NOMO-1 (cell line): Measurements from ENCODE around the gene PRADC1.

Source experiments
- DNase-seq, 2 experiments: peaks; one replicate each; lab custom pipeline; 2025; ENCODE audit not compliant: unreplicated experiment in 2 of 2; lab: John Stamatoyannopoulos, UW

Gene PRADC1

GRCh38 chr2:73259276-73259675 is 26.2 kb upstream of the PRADC1 start:
- DNase-seq, result no peak

GRCh38 chr2:73258913-73259215 is 25.8 kb upstream of the PRADC1 start:
- no peak for DNase-seq

DNA sequence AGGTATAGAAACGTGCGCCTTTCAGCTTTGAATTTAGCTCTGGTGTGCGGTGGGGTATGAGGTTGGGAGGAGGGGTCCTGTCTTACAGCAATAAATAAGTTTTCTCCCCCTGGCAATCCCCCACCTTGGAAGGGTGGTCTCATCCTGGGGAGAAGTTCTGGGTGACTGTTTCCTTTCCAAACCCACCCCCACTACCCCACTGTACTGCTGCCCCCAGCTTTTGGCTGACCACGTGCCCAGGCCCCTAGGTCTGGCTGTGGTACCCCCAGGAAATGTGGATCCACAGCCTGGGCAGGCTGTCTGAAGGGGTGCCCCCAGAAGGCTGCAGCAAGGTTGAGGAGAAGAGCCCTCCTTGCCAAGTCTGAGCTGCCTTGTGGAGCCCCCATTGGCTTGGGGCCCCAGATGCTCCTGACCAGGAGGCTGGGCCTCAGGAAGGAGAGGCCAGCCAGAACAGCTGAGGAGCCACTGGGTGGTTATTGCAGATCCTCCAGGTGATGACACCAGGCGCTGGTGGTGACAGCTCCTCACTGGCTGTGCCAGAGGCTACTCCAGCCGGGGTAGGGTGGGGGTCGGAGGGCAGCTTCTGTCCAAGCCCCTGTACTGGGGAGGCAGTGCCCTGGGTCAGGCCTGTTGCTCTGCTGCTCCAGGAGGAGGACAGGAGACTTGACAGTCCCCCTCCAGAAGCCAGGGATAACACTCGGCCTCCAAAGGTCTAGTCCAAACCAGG is 25.3 kb upstream of the PRADC1 start:
- no peak for DNase-seq

DNA sequence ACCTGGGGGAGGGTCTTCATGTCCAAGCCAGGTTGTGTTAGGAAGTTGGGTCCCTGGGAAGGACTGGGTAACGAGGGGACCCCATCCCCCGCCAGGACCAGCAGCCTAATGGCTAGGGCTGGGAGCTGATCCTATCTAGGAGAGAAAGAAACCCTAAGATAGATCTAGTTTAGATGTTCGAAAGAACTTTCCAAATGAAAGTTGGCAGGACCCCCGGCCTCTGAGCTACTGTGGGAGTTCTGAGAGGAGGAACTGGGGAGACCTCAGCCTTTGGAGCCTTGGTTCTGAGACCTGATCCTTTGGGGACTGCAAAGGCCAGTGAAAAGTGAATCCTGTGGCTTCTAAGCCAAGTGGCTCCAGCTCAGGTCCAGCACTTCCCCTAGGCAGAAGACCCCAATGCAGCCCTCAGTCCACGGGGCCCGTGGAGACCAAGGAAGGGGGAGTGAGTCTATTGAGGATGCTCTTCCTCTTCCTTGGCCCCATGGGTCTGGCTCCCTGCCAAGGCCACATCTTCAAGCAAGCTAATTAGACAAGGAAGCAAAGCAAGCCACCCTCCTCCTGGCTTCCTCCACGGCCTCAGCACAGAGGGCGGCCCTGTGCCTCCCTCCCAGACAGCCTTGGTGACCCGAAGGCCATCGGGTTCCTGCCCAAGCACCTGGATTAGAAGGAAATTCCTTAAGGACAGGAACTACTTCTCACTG is 24.5 kb upstream of the PRADC1 start:
- peak in 1 of 2 experiments; percentile 1 for DNase-seq

DNA sequence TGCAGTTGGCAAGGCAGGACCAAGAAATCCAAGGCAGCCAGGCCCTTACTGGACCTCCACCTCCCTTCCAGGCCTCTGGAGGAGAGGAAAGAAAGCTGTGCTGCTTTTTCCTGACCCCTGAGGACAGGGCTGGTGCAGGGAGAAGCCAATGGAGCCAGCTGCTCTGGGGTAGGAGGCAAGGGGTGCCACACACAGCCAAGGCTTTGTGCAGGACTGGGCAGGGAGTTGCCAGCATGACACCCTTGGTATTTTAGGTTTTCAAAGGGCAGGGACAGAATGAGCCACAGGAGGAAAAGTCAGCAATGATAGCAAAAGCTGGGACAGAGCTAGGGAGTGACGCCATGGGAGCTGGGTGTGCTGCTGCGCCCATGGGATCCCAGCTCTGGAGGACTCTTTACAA is 24.0 kb upstream of the PRADC1 start:
- DNase-seq, result no peak

DNA sequence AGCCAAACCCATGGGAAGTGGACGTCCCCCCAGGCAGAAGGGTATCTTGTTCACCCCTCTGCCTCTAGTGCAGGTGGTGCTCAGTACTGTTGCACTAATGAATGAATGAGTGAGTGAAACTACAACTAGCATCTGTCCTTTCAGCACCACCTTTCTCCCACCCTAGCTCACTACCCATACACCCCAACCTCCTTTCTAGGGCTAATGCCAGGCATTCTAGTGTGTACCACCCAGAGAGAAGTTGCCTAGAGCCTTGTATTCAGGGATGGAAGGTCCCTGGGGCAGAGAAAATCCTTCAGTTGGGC is 23.5 kb upstream of the PRADC1 start:
- DNase-seq, result no peak

DNA sequence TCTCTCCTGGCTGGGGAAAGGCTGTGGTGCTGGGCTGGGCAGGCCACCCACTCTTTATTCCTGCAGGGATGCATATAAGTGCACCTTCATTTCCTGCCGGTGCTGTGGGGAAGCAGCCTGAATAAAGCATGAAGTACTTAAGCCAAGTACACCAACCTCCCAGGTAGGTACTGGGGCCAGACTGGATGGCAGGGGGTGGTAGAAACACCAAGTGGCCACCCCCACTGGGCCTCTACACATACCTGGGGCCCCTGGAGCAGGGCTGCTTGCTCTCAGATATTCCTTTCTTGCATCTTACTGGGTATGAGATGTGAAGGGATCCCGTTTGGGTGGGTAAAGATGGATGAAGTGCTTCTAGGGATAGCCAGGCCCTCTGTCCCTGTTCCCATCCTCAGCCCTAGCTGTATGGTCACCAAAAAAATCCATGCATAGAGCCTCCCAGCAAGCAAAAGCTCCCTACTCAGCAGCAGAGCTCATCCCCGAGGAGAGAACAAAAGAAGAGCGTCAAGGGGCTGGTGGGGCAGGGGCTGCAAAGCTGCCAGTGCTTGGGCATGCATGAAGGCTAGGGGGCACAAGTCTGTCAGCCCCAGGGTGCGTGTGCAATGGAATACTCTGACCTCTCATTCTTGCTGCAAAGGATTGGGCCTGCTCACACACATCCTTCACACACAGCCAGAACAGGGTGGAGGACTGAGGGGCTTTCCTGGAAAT is 23.0 kb upstream of the PRADC1 start:
- DNase-seq, result no peak

- DNase-seq, result no peak
Measured at GRCh38 chr2:73255007-73255644, 22.1 kb upstream of the PRADC1 start.

DNA sequence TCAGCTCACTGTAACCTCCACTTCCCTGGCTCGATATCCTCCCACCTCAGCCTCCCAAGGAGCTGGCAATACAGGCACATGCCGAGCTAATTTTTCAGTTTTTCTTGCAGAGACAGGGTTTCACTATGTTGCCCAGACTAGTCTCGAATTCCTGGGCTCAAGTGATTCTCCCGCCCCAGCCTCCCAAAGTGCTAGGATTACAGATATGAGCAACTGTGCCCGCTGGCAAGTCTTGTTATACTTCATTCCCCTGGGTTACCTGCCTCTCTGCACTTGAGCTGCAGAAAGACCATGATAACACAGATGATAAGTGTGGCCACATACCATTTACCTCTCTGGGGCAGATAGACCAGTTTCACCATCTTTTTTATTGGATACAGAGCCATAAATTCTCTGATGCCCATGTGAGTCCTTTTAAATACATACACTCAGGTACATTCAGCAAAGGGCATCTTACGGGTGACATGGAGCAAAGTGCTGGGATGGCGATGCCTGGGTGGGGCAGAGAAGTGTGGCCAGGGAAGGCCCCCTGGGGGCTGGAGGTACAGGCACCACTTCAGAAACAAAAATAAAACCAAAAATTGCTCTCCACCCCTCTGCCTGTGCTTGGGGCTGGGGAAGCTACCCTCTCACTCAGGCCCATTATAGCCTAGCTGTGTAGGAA is 21.4 kb upstream of the PRADC1 start:
- no peak for DNase-seq

- peak; percentile 34 to 67 for DNase-seq
Measured at GRCh38 chr2:73253901-73254300, 20.9 kb upstream of the PRADC1 start.

- DNase-seq, result no peak
Measured at GRCh38 chr2:73253400-73253799, 20.4 kb upstream of the PRADC1 start.

- DNase-seq, result no peak
Measured at GRCh38 chr2:73252238-73253027, 19.4 kb upstream of the PRADC1 start.

DNA sequence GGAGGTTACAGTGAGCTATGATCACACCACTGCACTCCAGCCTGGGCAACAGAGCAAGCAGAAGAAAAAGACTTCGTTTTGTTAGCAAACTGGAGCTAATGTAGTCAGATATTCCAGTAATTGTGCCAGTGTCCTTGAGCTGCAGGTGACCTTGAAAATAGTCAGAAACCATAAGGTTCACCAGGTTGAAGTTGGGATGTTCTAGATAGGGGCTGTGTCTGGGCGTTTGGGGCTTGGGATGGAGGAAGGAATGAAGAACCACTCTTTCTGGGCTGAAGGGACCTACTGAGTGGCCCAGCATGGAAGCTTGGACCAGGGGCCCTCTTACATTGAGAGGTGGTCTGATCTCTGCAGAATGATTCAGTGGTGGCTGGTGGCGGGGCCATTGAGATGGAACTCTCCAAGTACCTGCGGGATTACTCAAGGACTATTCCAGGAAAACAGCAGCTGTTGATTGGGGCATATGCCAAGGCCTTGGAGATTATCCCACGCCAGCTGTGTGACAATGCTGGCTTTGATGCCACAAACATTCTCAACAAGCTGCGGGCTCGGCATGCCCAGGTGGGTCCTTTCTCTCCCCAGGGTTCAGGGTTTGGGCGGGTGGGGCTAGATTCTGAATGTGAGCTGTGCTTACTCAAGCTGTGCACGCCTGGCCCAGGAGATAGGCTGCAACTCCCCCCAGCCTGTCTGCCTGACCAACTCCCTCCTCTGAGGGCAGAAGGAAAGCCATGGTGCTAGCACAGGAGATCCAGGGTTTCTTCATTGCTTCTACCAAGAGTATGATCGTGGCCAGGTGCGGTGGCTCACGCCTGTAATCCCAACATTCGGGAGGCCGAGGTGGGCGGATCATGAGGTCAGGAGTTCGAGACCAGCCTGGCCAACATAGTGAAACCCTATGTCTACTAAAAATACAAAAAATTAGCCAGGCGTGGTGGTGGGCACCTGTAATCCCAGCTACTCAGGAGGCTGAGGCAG is 18.1 kb upstream of the PRADC1 start:
- DNase-seq, result no peak

DNA sequence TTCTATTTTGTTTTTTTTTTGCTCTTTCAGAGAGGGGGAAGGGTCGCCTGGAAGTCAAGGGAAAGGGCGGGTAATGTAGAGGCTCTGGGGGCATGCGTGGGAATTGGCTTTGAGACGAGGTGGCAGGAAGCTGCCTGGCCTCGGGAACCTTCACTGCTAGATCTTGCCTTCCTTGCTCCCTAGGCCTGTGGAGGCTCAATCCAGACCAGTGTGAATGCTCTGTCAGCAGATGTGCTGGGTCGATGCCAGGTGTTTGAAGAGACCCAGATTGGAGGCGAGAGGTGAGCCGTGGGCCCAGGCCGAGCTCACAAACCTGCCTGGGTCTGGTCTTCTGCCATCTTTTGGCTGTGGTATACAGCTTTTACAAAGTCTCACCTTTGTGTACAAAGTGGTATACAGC is 16.6 kb upstream of the PRADC1 start:
- no peak for DNase-seq

GRCh38 chr2:73246850-73247249 is 13.8 kb upstream of the PRADC1 start:
- no peak for DNase-seq

DNA sequence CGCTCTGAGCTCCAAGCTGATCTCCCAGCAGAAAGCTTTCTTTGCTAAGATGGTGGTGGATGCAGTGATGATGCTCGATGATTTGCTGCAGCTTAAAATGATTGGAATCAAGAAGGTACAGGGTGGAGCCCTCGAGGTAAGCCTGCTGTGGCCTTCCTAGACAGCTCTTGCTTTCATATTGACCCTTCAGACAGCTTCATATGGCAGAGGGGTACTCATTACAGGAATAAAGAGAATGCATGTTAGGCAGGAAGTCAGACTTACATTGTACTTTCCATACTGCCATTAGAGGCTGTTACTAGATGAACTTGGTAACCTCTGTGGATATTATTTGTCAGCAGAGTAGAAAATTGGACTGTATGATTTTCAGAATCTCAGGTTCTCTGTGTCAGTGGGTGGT is 11.5 kb upstream of the PRADC1 start:
- no peak for DNase-seq

GRCh38 chr2:73243884-73244570 is 11.0 kb upstream of the PRADC1 start:
- DNase-seq, result no peak

DNA sequence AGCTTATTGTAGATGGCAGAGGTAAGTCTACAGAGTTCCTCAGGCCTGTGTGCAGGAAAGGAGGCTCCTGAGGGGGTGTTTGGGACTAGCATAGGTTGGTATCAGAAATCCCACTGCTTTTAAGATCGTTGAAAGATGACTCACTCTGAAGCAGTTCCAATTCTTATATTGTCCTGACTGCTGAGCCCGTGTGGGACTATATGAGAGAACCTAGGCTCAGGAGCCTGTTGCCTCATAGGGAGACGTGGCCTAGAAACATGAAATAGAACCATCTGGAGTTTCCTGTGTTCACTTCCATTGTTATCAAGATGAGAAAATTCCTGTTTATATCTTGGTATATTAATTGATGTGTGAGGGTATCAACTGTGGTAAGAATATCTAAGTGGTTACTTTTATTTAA is 6.7 kb upstream of the PRADC1 start:
- DNase-seq, result no peak

GRCh38 chr2:73238976-73239375 is 5.9 kb upstream of the PRADC1 start:
- no peak for DNase-seq
